HG03066 (cell line): Measurements from ENCODE around the gene GUCY2D.
"Not testable (repeated sequence)": the region's sequence is repeated elsewhere in the genome, so short reads cannot be mapped to it uniquely, and the experiment has no call there.

Source experiments
- ATAC-seq: cut with Tn5 transposase; IDR thresholded peaks from one replicate; pipeline ENCODE4 v1.9.1; 2021; ENCODE audit warnings: low read depth; ENCODE audit not compliant: unreplicated experiment

Gene GUCY2D

GRCh38 chr17:8015236-8015956 lies 13.0 kb downstream of the GUCY2D start:
- ATAC-seq: no peak

GRCh38 chr17:8015957-8016631 lies 13.7 kb downstream of the GUCY2D start:
- no peak for ATAC-seq

- ATAC-seq: no peak
Measured at GRCh38 chr17:8016632-8017424, 14.4 kb downstream of the GUCY2D start.

- no peak for ATAC-seq
Measured at GRCh38 chr17:8018436-8018835, 16.0 kb downstream of the GUCY2D start.

- ATAC-seq: no peak
Measured at GRCh38 chr17:8019166-8019565, 16.8 kb downstream of the GUCY2D start.

- no peak for ATAC-seq
Measured at GRCh38 chr17:8019665-8020650, 17.5 kb downstream of the GUCY2D start.

GRCh38 chr17:8020776-8021564 lies 18.6 kb downstream of the GUCY2D start:
- ATAC-seq: no peak

GRCh38 chr17:8021565-8022359 lies 19.3 kb downstream of the GUCY2D start:
- ATAC-seq: no peak

GRCh38 chr17:8022360-8023003 lies 20.1 kb downstream of the GUCY2D start:
- no peak for ATAC-seq

GRCh38 chr17:8024161-8024560 lies 21.7 kb downstream of the GUCY2D start:
- ATAC-seq: not testable (repeated sequence)

- ATAC-seq: no peak
Measured at GRCh38 chr17:8025176-8025911, 22.9 kb downstream of the GUCY2D start.

GRCh38 chr17:8029121-8029520 lies 26.7 kb downstream of the GUCY2D start:
- no peak for ATAC-seq

GRCh38 chr17:8031261-8031661 lies 28.8 kb downstream of the GUCY2D start:
- no peak for ATAC-seq

- ATAC-seq: no peak
Measured at GRCh38 chr17:8031950-8032349, 29.5 kb downstream of the GUCY2D start.

- no peak for ATAC-seq
Measured at GRCh38 chr17:8032442-8032841, 30.0 kb downstream of the GUCY2D start.

- ATAC-seq: no peak
Measured at GRCh38 chr17:8038954-8039610, 36.7 kb downstream of the GUCY2D start, which contains the start of gene ALOX15B. Gene ALOX15B, plus strand, starts transcription at chr17:8039059. Its CDS starts 97 bp downstream, at chr17:8039156.

- ATAC-seq: no peak
Measured at GRCh38 chr17:8039611-8040168, 37.3 kb downstream of the GUCY2D start.
